NCI-H82 treated with DMSO at 0.1 percent for 48 hours (cell line): ENCODE results near the gene CSE1L.
"Not testable (repeated sequence)": the region's sequence is repeated elsewhere in the genome, so short reads cannot be mapped to it uniquely, and the experiment has no call there.

Experiments
- DNase-seq: peaks from one replicate; lab custom pipeline; 2025; ENCODE audit not compliant: unreplicated experiment; lab: John Stamatoyannopoulos, UW

Gene CSE1L

DNA sequence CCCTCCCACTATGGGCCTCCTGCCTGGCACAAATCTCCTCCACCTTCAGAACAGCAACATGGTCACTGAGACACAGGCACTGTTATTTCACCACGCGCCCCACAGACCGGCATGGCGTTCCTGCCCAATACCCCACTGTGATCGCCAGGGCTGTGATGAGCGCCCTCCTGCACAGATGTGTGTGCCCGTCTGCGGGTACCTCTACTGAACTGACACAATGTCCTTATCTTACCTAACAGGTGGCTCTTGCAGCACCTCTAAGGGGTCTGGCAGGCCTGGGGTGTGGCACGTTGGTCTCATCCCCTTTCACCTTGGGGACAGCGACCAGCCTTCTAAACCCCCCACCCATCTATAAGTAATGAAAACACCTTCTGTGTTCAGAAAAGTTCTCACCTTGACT, 77.9 kb downstream of the CSE1L start:
- DNase-seq, result no peak

DNA sequence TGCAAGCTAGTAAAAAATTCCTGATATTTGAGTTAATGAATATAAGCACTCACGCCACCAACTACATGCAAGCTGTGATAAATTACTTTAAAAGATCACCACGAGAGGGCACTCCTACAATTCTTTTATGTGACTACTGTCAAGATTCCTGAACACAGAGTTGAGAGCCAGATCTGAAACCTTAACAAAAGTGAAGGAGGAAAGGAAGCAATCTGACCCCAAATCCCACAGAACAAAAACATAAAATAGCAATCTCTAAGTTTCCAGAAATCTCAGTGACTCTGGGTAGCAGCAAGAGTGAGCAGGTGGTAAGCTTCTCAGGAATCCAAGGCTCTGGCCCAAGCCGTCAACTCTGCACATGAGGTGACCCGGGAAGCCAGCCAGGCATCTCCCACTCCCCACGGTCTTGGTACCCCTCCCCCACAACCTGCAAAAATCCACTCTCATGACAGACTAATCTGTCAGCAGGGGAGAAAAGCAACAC, 86.9 kb downstream of the CSE1L start:
- no peak for DNase-seq

DNA sequence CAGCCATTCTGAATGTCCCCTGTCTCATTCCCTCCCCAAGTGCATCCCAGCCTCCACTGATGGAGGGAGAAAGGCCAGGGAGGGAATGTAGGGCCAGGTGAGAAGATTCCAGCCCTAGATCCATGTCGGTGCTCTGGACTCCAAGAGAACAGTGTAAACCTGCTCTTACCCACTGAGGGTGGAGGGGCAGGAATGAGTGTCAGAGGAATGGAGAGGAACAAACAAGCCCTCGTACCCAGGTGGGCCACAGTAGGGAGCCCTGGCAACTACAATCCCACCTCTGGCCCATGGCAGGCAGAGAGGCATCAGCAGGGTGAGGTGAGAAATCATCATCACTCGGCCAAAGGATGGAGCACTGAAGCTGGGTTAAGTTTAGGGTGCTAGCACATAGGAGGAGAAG, 87.5 kb downstream of the CSE1L start:
- no peak for DNase-seq

DNA sequence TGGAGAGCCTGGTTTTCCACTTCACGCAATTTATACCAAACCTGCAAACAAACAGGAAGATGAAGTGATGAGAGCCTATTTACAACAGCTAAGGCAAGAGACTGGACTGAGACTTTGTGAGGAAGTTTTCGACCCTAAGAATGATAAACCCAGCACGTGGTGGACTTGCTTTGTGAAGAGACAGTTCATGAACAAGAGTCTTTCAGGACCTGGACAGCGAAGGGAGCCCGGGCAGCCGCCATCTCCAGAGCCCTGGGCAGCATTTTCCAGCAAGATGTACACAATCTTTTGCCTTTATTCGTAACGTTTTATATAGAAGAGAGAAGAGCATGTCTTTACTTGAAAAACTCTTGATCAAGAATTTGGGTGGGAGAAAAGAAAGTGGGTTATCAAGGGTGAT, 88.7 kb downstream of the CSE1L start:
- DNase-seq, result not testable (repeated sequence)

DNA sequence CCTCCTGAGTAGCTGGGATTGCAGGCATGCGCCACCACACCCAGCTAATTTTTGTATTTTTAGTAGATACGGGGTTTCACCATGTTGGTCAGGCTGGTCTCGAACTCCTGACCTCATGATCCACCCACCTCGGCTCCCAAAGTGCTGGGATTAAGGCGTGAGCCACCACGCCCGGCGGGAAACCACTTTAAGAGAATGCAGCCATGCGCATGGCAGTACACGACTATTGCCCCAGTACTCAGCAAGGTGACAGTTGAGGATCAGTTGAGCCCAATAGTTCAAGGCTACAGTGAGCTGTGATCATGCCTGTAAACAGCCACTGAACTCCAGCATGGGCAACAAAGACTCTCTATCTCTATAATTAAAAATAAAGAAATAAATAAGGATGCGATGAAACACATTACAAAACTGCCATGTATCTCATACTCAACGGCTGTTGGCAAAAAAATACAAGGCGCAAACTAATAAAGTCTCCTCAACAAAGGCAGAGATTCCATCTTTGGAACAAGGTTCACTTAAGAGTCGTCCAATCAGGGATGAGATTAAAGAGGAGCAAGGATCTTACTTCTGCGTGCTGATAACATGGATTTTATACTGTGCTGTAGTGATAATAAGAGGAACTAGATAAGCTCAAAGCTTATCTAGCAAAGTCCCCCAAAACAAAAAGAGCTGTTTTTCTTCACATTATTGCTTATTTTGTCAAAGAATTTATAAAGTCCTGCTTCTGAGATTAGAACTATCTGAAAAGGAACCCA, 90.9 kb downstream of the CSE1L start:
- DNase-seq, result no peak

DNA sequence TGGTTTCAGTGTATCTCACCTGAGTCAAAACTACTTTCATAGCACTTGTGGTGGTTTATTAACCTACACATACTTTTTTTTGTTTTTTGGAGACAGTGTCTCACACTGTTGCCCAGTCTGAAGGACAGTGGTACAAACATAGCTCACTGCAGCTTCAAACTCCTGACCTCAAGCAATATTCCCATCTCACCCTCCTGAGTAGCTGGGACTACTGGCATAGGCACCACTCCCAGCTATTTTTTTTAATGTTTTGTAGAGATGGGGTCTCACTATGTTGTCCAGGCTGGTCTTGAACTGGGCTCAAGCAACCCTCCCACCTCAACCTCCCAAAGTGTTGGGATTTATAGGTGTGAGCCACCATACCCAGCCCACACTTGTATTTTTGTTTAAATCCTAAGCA, 92.3 kb downstream of the CSE1L start:
- DNase-seq, result no peak

DNA sequence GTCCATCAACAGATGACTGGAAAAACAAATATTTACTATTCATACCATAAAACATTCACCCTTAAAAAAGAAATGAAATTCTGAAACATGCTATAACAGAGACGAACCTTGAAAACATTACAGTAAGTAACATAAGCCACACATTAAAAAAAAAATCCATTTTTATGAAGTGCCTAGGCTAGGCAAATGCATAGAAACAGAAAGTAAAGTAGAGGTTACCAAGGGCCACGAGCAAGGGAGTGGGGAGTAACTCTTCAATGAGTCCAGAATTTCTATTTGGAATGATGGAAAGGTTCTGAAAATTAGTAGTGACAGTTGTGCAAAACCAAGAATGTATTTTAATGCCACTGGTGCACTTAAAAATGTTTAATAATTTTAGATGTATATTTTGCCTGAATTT, 94.3 kb downstream of the CSE1L start:
- no peak for DNase-seq

DNA sequence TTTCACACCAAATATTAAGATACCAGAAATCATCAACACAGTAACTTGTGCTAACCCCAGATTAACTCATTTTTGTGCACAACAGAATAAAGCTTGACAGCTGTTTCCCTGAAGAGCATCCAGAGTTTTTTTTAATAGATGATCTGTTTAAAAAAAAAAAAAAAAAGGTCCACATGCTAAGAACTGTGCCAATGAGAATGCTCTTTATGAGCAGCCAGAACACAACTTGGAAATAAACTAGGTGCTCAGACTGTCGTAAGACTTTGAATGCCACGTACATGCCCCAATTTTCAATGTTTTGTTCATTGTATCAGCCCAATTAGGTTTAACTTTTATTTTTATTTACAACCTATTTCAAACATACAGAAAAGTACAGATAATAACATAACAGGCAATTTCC, 94.7 kb downstream of the CSE1L start:
- DNase-seq, result no peak
